Stimulated activated memory B cell treated with anti-CD40 and anti-IgM and Interleukin-4, amounts not matched to agents 10 μg/mL and 1 μg/mL and 100 μg/mL, for 72 hours (primary cell): ENCODE measurements around the gene CADM2.
"Not testable (repeated sequence)": the region's sequence is repeated elsewhere in the genome, so short reads cannot be mapped to it uniquely, and the experiment has no call there.

Experiments
- ATAC-seq: fragments of 150-1000 bp; cut with Tn5 transposase; 2 replicates; pipeline ENCODE4 v1.10.0; 2021
- H3K27ac Mint-ChIP-seq: one replicate; pipeline ENCODE4 v1.8.0; 2022; ENCODE audit warnings: mild to moderate bottlenecking, mixed read lengths
- H3K27me3 Mint-ChIP-seq: one replicate; pipeline ENCODE4 v1.8.0; 2022; ENCODE audit warnings: mixed read lengths
- H3K36me3 Mint-ChIP-seq: one replicate; pipeline ENCODE4 v1.8.0; 2022; ENCODE audit warnings: mixed read lengths
- H3K4me1 Mint-ChIP-seq: one replicate; pipeline ENCODE4 v1.8.0; 2022; ENCODE audit warnings: mixed read lengths
- H3K4me3 Mint-ChIP-seq: one replicate; pipeline ENCODE4 v1.8.0; 2022; ENCODE audit warnings: mild to moderate bottlenecking, moderate library complexity, mixed read lengths
- H3K9me3 Mint-ChIP-seq: one replicate; pipeline ENCODE4 v1.8.0; 2022; ENCODE audit warnings: mixed read lengths

CADM2 gene

GRCh38 chr3:85672761-85673160, 714.0 kb downstream of the CADM2 start:
- H3K27ac Mint-ChIP-seq: no peak overlapping the region
- no peaks in the 10 kb centered on the region for H3K4me1 Mint-ChIP-seq
- no peak for ATAC-seq
- H3K36me3 Mint-ChIP-seq: no peaks in the 10 kb centered on the region
- H3K9me3 Mint-ChIP-seq: no peaks in the 10 kb centered on the region
- no peaks in the 10 kb centered on the region for H3K27me3 Mint-ChIP-seq
- no peak overlapping the region for H3K4me3 Mint-ChIP-seq

- Mint-ChIP-seq H3K36me3 (no peaks in the 10 kb centered on the region), H3K9me3 (peaks cover 3% of the 10 kb centered on the region), H3K4me3 (no peak overlapping the region), H3K27ac (no peak overlapping the region), H3K27me3 (no peaks in the 10 kb centered on the region), H3K4me1 (no peaks in the 10 kb centered on the region)
- ATAC-seq: no peak
Observed at GRCh38 chr3:85678713-85679112, 719.9 kb downstream of the CADM2 start.

- Mint-ChIP-seq H3K4me1 (no peaks in the 10 kb centered on the region), H3K36me3 (no peaks in the 10 kb centered on the region), H3K4me3 (no peak overlapping the region), H3K27ac (no peak overlapping the region), H3K9me3 (peaks cover 3% of the 10 kb centered on the region), H3K27me3 (no peaks in the 10 kb centered on the region)
- ATAC-seq: no peak
Observed at GRCh38 chr3:85681906-85682305, 723.1 kb downstream of the CADM2 start.

- H3K4me1 Mint-ChIP-seq: no peaks in the 10 kb centered on the region
- H3K4me3 Mint-ChIP-seq: no peak overlapping the region
- no peaks in the 10 kb centered on the region for H3K27me3 Mint-ChIP-seq
- peaks cover 3% of the 10 kb centered on the region for H3K9me3 Mint-ChIP-seq
- no peak for ATAC-seq
- H3K36me3 Mint-ChIP-seq: no peaks in the 10 kb centered on the region
- H3K27ac Mint-ChIP-seq: no peak overlapping the region
Observed at GRCh38 chr3:85691196-85691595, 732.4 kb downstream of the CADM2 start.

- Mint-ChIP-seq H3K4me1 (no peaks in the 10 kb centered on the region), H3K36me3 (no peaks in the 10 kb centered on the region), H3K9me3 (peaks cover 6% of the 10 kb centered on the region), H3K27me3 (no peaks in the 10 kb centered on the region), H3K4me3 (no peak overlapping the region), H3K27ac (no peak overlapping the region)
- no peak for ATAC-seq
Observed at GRCh38 chr3:85697156-85697555, 738.4 kb downstream of the CADM2 start.

GRCh38 chr3:85706130-85706529, 747.3 kb downstream of the CADM2 start:
- Mint-ChIP-seq H3K9me3 (peaks cover 5% of the 10 kb centered on the region), H3K4me1 (no peaks in the 10 kb centered on the region), H3K27ac (no peak overlapping the region), H3K27me3 (no peaks in the 10 kb centered on the region), H3K4me3 (no peak overlapping the region), H3K36me3 (no peaks in the 10 kb centered on the region)
- no peak for ATAC-seq

- not testable (repeated sequence) for H3K4me1 Mint-ChIP-seq, ATAC-seq, H3K36me3 Mint-ChIP-seq, H3K4me3 Mint-ChIP-seq, H3K27me3 Mint-ChIP-seq, H3K9me3 Mint-ChIP-seq, H3K27ac Mint-ChIP-seq
Observed at GRCh38 chr3:85708325-85708724, 749.5 kb downstream of the CADM2 start.

GRCh38 chr3:85709346-85709892, 750.6 kb downstream of the CADM2 start:
- Mint-ChIP-seq H3K4me1 (no peaks in the 10 kb centered on the region), H3K27ac (no peak overlapping the region), H3K27me3 (no peaks in the 10 kb centered on the region), H3K9me3 (no peaks in the 10 kb centered on the region), H3K36me3 (no peaks in the 10 kb centered on the region), H3K4me3 (no peak overlapping the region)
- no peak for ATAC-seq

GRCh38 chr3:85710490-85710889, 751.7 kb downstream of the CADM2 start:
- Mint-ChIP-seq H3K4me3 (no peak overlapping the region), H3K27me3 (no peaks in the 10 kb centered on the region), H3K27ac (no peak overlapping the region), H3K9me3 (no peaks in the 10 kb centered on the region), H3K36me3 (no peaks in the 10 kb centered on the region), H3K4me1 (no peaks in the 10 kb centered on the region)
- ATAC-seq: no peak

GRCh38 chr3:85721409-85722145, 762.8 kb downstream of the CADM2 start:
- peaks cover 3% of the 10 kb centered on the region for H3K9me3 Mint-ChIP-seq
- no peak overlapping the region for H3K27ac Mint-ChIP-seq
- H3K4me3 Mint-ChIP-seq: no peak overlapping the region
- no peaks in the 10 kb centered on the region for H3K36me3 Mint-ChIP-seq
- ATAC-seq: no peak
- H3K27me3 Mint-ChIP-seq: no peaks in the 10 kb centered on the region
- H3K4me1 Mint-ChIP-seq: no peaks in the 10 kb centered on the region

GRCh38 chr3:85725809-85726208, 767.0 kb downstream of the CADM2 start:
- H3K4me1 Mint-ChIP-seq: no peaks in the 10 kb centered on the region
- H3K4me3 Mint-ChIP-seq: no peak overlapping the region
- no peaks in the 10 kb centered on the region for H3K36me3 Mint-ChIP-seq
- H3K27me3 Mint-ChIP-seq: no peaks in the 10 kb centered on the region
- H3K9me3 Mint-ChIP-seq: no peaks in the 10 kb centered on the region
- no peak for ATAC-seq
- H3K27ac Mint-ChIP-seq: no peak overlapping the region

GRCh38 chr3:85726241-85726640, 767.5 kb downstream of the CADM2 start:
- no peak overlapping the region for H3K27ac Mint-ChIP-seq
- H3K27me3 Mint-ChIP-seq: no peaks in the 10 kb centered on the region
- no peaks in the 10 kb centered on the region for H3K36me3 Mint-ChIP-seq
- H3K9me3 Mint-ChIP-seq: no peaks in the 10 kb centered on the region
- H3K4me3 Mint-ChIP-seq: no peak overlapping the region
- no peaks in the 10 kb centered on the region for H3K4me1 Mint-ChIP-seq
- no peak for ATAC-seq

- no peak overlapping the region for H3K27ac Mint-ChIP-seq
- H3K4me1 Mint-ChIP-seq: no peaks in the 10 kb centered on the region
- no peak for ATAC-seq
- H3K27me3 Mint-ChIP-seq: no peaks in the 10 kb centered on the region
- no peaks in the 10 kb centered on the region for H3K36me3 Mint-ChIP-seq
- no peak overlapping the region for H3K4me3 Mint-ChIP-seq
- peaks cover 5% of the 10 kb centered on the region for H3K9me3 Mint-ChIP-seq
Observed at GRCh38 chr3:85737846-85738245, 779.1 kb downstream of the CADM2 start.

- no peak for ATAC-seq
- Mint-ChIP-seq H3K27ac (no peak overlapping the region), H3K4me1 (no peaks in the 10 kb centered on the region), H3K9me3 (peaks cover 9% of the 10 kb centered on the region), H3K36me3 (no peaks in the 10 kb centered on the region), H3K4me3 (no peak overlapping the region), H3K27me3 (no peaks in the 10 kb centered on the region)
Observed at GRCh38 chr3:85740561-85740960, 781.8 kb downstream of the CADM2 start.

- Mint-ChIP-seq H3K9me3 (peaks cover 8% of the 10 kb centered on the region), H3K4me1 (no peaks in the 10 kb centered on the region), H3K4me3 (no peak overlapping the region), H3K36me3 (no peaks in the 10 kb centered on the region), H3K27me3 (no peaks in the 10 kb centered on the region), H3K27ac (no peak overlapping the region)
- no peak for ATAC-seq
Observed at GRCh38 chr3:85758442-85758841, 799.7 kb downstream of the CADM2 start.

- no peaks in the 10 kb centered on the region for H3K27me3 Mint-ChIP-seq
- no peaks in the 10 kb centered on the region for H3K36me3 Mint-ChIP-seq
- peaks cover 5% of the 10 kb centered on the region for H3K9me3 Mint-ChIP-seq
- ATAC-seq: no peak
- H3K4me1 Mint-ChIP-seq: no peaks in the 10 kb centered on the region
- H3K27ac Mint-ChIP-seq: no peak overlapping the region
- no peak overlapping the region for H3K4me3 Mint-ChIP-seq
Observed at GRCh38 chr3:85760342-85760741, 801.6 kb downstream of the CADM2 start.
